PFSK-1 (cell line): ENCODE measurements around the gene ACAP1.

Experiments
- FOXP2 ChIP-seq: optimal IDR thresholded peaks from 2 replicates; pipeline ENCODE3; 2011; ENCODE audit warnings: borderline replicate concordance, control low read depth, inconsistent platforms; ENCODE audit not compliant: insufficient read depth; ENCODE audit errors: extremely low read length, extremely low read depth
- POLR2AphosphoS5 ChIP-seq: IDR thresholded peaks from 2 replicates; pipeline ENCODE4 v1.6.1; 2012; ENCODE audit warnings: low read depth, mild to moderate bottlenecking, control low read depth, low read length, moderate library complexity
- SIN3A ChIP-seq: IDR thresholded peaks from 2 replicates; pipeline ENCODE4 v1.6.1; 2012; ENCODE audit warnings: mild to moderate bottlenecking, low read length, moderate library complexity, borderline replicate concordance; ENCODE audit not compliant: insufficient read depth
- TAF1 ChIP-seq: IDR thresholded peaks from 2 replicates; pipeline ENCODE4 v1.6.1; 2012; ENCODE audit warnings: low read length, control low read depth, borderline replicate concordance; ENCODE audit not compliant: insufficient read depth
- TF ChIP-seq, protein P1 (sequence below), 2 experiments: IDR thresholded peaks; 2 replicates each; pipeline versions ENCODE4 v1.6.1 to v1.8.0; 2011 to 2012; ENCODE audit warnings: low read depth in 2 of 2, low read length in 2 of 2, control low read depth in 1 of 2, inconsistent platforms in 1 of 2, mild to moderate bottlenecking in 1 of 2, moderate library complexity in 1 of 2; ENCODE audit not compliant: insufficient read depth in 1 of 2

Gene ACAP1

DNA sequence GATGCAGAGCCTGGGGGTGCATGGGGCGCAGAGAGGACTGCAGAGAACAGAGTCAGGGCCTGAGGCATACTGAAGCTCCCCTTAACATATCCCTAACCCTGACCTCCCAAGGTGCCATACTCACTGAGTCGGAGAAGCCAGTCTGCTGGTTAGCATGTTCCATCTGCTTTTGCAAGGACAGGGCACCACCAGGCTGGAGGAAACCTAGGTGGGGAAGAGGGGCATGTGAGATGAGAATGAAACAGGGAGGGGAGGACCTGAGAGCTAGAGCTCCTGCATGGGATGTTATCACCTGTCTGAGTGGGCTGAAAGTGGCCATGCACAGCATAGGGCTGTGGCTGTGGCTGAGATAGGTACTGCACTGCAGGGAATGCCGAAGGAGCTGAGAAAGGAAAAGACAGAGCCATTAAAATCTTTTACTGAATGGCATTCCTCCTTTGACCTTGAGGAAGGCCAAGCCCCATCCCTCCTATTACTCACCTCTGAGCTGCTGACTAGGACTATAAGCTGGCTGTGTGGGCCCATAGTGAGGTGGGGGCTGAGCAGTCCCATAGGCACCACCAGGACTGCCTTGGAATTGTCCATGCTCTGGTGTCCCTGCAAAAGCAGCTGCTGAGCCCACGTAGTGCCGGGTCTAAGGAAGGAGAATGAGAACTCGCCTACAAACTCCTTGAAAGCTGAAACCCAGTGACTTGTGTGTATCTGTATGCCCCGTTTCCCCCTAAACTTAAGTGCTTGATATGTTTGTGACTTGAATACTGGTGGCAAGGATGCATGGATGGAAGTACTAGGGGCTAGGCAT lies 23.0 kb upstream of the ACAP1 start:
- TF ChIP-seq POLR2AphosphoS5 (peak; percentile 22; the same call in 1 of the 2 replicates), TAF1 (no peak), FOXP2 (no peak), SIN3A (no peak; the same call in 1 of the 2 replicates)
- TF ChIP-seq, protein P1, sequence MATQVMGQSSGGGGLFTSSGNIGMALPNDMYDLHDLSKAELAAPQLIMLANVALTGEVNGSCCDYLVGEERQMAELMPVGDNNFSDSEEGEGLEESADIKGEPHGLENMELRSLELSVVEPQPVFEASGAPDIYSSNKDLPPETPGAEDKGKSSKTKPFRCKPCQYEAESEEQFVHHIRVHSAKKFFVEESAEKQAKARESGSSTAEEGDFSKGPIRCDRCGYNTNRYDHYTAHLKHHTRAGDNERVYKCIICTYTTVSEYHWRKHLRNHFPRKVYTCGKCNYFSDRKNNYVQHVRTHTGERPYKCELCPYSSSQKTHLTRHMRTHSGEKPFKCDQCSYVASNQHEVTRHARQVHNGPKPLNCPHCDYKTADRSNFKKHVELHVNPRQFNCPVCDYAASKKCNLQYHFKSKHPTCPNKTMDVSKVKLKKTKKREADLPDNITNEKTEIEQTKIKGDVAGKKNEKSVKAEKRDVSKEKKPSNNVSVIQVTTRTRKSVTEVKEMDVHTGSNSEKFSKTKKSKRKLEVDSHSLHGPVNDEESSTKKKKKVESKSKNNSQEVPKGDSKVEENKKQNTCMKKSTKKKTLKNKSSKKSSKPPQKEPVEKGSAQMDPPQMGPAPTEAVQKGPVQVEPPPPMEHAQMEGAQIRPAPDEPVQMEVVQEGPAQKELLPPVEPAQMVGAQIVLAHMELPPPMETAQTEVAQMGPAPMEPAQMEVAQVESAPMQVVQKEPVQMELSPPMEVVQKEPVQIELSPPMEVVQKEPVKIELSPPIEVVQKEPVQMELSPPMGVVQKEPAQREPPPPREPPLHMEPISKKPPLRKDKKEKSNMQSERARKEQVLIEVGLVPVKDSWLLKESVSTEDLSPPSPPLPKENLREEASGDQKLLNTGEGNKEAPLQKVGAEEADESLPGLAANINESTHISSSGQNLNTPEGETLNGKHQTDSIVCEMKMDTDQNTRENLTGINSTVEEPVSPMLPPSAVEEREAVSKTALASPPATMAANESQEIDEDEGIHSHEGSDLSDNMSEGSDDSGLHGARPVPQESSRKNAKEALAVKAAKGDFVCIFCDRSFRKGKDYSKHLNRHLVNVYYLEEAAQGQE (IDR thresholded peaks at IDR 0.05; ENCODE audit: insufficient read depth in 1 of 2, low read depth in 2 of 2, low read length in 2 of 2), result no peak

DNA sequence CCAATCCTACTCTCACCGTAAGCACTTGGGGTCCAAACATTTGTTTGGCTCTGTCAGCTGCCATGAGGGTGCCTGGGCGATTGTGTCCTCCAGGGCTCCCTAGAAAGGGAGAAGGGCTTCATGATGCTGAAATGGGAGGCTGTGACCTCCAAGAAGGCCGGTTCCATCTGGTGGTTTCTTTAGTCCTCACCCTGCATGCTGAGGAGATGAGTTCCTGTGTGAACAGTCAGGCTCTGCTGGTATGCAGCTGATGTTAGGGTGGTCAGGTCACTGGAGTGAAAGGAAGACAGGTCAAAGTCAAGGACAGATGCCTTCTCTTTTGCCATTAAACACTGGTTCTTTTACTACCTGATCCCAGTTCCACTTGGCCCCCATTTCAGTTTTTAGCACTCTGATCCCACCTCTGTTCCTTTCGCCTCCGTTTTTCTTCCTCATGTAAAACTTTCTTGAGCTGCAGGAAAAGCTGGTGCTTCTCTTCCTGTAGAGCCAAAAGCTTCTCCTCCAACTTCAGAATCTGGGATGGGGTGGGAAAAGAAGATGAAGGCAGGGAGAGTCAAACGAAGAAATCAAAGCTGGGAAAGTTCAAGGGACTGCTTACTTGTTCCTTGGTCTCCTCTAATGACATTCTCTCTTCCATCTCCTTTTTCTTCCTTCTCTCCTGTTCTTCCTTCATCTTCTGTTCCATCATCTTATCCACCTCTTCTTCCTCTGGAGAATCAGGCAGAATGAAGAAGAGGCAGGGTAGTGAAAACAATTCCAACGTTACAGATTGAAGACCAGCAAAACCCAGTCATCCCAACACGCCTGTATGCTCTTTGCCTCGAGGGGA lies 22.2 kb upstream of the ACAP1 start:
- TF ChIP-seq, protein P1 (IDR thresholded peaks at IDR 0.05; ENCODE audit: insufficient read depth in 1 of 2, low read depth in 2 of 2, low read length in 2 of 2), result no peak
- TF ChIP-seq TAF1 (no peak), FOXP2 (no peak), POLR2AphosphoS5 (0 out of 2 replicates have a peak, but pooled peaks have one; percentile 32), SIN3A (no peak)

DNA sequence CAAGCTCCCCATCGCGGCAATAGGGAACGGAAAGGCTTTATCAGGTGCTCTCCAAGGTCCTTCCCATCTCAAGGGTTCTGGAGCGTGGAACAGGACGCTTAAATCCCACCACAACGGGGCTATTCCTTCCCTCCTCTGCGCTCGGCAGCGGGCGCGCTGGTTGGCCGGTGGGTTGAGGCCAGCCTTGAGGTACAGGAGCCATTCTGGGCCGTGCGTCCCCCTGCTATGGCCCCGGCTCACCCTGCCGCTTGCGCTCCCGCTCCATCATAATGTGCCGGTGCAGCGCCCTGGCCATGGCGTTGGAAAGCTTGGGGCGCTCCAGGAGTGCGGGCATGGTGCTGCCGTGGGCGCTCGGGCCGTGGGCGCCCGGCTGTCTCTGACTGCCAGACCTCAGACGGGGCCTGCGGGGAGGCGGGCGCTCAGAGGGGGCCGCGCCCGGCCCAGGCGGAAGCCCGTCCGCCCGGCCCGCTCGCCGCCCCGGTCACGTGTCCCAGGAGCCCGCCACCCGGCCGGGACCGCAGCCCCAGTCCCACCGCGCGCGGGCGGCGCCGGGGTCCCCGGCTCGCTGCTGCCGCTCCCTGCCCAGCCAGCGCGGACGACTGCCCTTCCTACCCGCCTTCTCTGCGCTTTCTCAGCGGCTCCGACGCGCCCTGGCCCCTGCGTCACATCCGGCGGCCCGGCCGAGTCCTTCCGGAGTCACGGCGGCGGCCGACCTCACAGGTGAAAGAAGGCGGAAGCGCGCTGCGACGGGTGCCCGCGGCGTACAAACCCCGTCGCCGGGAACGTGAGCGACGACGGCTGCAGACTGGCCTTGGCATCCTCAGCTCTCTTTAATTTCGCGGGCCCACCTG lies 21.4 kb upstream of the ACAP1 start, which contains the start of gene GPS2:
GPS2 (minus strand) TSS at position 642 of the 851 bp plus-strand sequence; CDS start at position 334, 308 bp downstream.
- TF ChIP-seq FOXP2 (peak; percentile 93), POLR2AphosphoS5 (peak; percentile 88), SIN3A (peak; percentile 85; the same call in 1 of the 2 replicates), TAF1 (peak; percentile 76; the same call in 1 of the 2 replicates)
- TF ChIP-seq, protein P1 (IDR thresholded peaks at IDR 0.05; ENCODE audit: insufficient read depth in 1 of 2, low read depth in 2 of 2, low read length in 2 of 2), result peak; percentile 89 to 93

DNA sequence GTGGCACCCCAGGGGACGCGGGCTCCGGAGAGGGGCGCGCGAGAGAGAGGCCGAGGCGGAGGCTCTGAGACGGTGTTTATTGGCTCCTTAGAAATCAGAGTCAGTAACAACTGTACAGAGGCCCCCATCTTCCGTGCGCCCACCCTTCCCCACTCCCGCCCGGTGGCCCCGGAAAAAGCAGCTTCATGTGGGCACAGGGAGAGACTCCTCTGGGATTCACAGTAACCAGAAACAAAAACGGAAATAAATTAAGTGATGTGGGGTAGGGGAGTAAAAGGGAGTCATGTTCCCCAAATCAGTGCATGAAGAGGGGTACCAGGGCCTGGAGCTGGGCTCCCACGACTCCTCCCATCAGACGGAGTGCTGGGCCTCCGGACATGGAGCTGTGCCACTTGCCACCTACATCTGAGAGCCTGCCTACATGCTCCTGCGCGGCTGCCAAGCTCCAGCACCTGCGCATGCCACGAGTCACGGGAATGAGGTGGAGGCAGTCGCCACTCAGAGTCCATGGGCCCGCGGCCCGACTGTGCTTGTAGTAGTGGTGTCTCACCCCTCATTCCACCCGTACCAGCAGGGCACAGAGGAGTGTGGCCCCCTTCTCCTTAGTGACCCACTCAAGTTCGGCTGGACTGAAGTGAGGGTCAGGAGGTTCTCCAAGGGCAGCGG lies 20.6 kb upstream of the ACAP1 start:
- TF ChIP-seq POLR2AphosphoS5, result 0 out of 2 replicates have a peak, but pooled peaks have one; percentile 36
- TF ChIP-seq, protein P1 (IDR thresholded peaks at IDR 0.05; ENCODE audit: insufficient read depth in 1 of 2, low read depth in 2 of 2, low read length in 2 of 2), result no peak
